ENCODE results near the gene UIMC1. TPM values are rescaled to one million over a fixed set of nuclear protein-coding genes. Genes with fewer than 3 reads are reported as not detected.
"Not testable (repeated sequence)": the region's sequence is repeated elsewhere in the genome, so short reads cannot be mapped to it uniquely, and the experiment has no call there.

The UIMC1 gene
- total and polyA plus RNA-seq, 12 donors: 11.2 to 58.1 (median 35.9) TPM

DNA sequence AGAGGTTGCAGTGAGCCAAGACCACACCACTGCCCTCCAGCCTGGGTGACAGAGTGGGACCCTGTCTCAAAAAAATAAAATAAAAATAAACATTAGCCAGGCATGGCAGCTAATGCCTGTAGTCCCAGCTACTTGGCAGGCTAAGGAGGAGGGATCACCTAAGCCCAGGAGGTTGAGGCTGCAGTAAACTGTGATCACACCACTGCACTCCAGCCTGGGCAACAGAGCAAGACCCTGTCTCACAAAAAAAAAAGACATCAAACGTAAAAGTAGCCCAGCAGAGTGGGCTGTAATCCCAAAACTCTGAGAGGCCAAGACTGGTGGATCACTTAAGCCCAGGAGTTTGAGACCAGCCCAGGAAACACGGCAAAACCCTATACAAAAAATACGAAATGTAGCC, 19.0 kb downstream of the UIMC1 start:
- 89 to 97% (median 92%) methylated on average over 3 of the region's 3 CpGs for WGBS, 4 donors
- Histone ChIP-seq H3K36me3 (replicated peaks in 1 of 2) (no peaks in the 10 kb centered on the region), H3K27ac (no peak overlapping the region), H3K4me3 (no peak overlapping the region), H3K9me3 (replicated peaks in 1 of 3) (no peaks in the 10 kb centered on the region), H3K27me3 (no peaks in the 10 kb centered on the region), H3K4me1 (replicated peaks in 1 of 2) (peaks cover 4 to 11% of the 10 kb centered on the region in 2 donors)
- TF ChIP-seq POLR2A (IDR thresholded peaks at IDR 0.05): no peak
- TF ChIP-seq, protein P1, sequence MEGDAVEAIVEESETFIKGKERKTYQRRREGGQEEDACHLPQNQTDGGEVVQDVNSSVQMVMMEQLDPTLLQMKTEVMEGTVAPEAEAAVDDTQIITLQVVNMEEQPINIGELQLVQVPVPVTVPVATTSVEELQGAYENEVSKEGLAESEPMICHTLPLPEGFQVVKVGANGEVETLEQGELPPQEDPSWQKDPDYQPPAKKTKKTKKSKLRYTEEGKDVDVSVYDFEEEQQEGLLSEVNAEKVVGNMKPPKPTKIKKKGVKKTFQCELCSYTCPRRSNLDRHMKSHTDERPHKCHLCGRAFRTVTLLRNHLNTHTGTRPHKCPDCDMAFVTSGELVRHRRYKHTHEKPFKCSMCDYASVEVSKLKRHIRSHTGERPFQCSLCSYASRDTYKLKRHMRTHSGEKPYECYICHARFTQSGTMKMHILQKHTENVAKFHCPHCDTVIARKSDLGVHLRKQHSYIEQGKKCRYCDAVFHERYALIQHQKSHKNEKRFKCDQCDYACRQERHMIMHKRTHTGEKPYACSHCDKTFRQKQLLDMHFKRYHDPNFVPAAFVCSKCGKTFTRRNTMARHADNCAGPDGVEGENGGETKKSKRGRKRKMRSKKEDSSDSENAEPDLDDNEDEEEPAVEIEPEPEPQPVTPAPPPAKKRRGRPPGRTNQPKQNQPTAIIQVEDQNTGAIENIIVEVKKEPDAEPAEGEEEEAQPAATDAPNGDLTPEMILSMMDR (IDR thresholded peaks at IDR 0.05): no peak
- intact Hi-C loops (cut with DNase I): no loop called here
- DNase-seq: no peak

DNA sequence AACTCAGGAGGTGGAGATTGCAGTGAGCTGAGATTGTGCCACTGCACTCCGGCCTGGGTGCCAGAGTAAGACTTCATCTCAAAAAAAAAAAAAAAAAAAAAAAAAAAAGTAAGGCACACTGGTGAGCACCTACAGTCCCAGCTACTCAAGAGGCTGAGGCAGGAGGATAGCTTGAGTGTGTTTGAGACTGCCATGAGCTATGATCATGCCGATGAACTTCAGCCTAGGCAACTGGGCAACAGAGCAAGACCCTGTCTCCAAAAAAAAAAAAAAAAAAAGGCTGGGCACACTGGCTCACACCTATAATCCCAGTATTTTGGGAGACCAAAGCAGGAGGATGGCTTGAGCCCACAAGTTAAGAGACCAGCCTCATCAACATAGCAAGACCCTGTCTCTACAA, 20.3 kb downstream of the UIMC1 start:
- TF ChIP-seq, protein P1 (IDR thresholded peaks at IDR 0.05): no peak
- no peak for TF ChIP-seq POLR2A (IDR thresholded peaks at IDR 0.05)
- WGBS, 4 donors: 94 to 100% (median 100%) methylated on average over 2 of the region's 2 CpGs
- intact Hi-C loops (cut with DNase I): no loop called here

DNA sequence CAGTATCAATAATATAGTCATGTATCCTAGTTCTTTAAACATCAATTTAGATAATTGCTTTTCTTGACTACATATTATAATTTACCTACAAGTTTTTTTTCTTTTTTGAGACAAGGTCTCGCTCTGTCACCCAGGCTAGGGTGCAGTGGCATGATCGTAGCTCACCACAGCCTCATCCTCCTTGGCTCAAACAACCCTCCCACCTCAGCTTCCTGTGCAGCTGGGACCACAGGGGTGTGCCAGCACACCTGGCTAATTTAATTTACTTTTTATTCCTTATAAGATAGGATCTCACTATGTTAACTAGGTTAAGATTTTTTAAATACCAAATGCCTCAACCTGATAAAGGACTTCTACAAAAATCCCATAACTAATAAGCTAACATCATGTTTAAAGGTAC, 21.1 kb downstream of the UIMC1 start:
- 65 to 86% (median 72%) methylated on average over 2 of the region's 2 CpGs for WGBS, 4 donors
- Histone ChIP-seq H3K27ac (no peak overlapping the region), H3K4me3 (no peak overlapping the region), H3K27me3 (no peaks in the 10 kb centered on the region), H3K36me3 (replicated peaks in 1 of 2) (peaks cover 0 to 18% of the 10 kb centered on the region in 2 donors), H3K4me1 (replicated peaks in 1 of 2) (peaks cover 0 to 7% of the 10 kb centered on the region in 2 donors), H3K9me3 (replicated peaks in 1 of 3) (no peaks in the 10 kb centered on the region)
- no peak for TF ChIP-seq POLR2A (IDR thresholded peaks at IDR 0.05)
- TF ChIP-seq, protein P1 (IDR thresholded peaks at IDR 0.05): no peak
- intact Hi-C loops (cut with DNase I): no loop called here
- no peak for DNase-seq

More for the DNA sequence above, 20.3 kb downstream of the UIMC1 start:
- no peak overlapping the region for H3K4me3 ChIP-seq
- H3K4me1 ChIP-seq (replicated peaks in 1 of 2): peaks cover 0 to 7% of the 10 kb centered on the region in 2 donors
- H3K27me3 ChIP-seq: no peaks in the 10 kb centered on the region
- no peak overlapping the region for H3K27ac ChIP-seq
- H3K9me3 ChIP-seq (replicated peaks in 1 of 3): no peaks in the 10 kb centered on the region
- H3K36me3 ChIP-seq (replicated peaks in 1 of 2): peaks cover 0 to 10% of the 10 kb centered on the region in 2 donors
- DNase-seq: no peak

GRCh38 chr5:176984176-176984575, 22.4 kb downstream of the UIMC1 start:
- H3K27me3 ChIP-seq; H3K4me3 ChIP-seq; DNase-seq; H3K27ac ChIP-seq; H3K9me3 ChIP-seq (replicated peaks in 1 of 3); H3K4me1 ChIP-seq (replicated peaks in 1 of 2); intact Hi-C loops (cut with DNase I): not testable (repeated sequence)
- peaks cover 0 to 29% of the 10 kb centered on the region in 2 donors for H3K36me3 ChIP-seq (replicated peaks in 1 of 2)
- WGBS, 4 donors: 97 to 100% (median 98%) methylated on average over 2 to 28 of the region's 28 CpGs

- H3K4me1 ChIP-seq (replicated peaks in 1 of 2); H3K9me3 ChIP-seq (replicated peaks in 1 of 3); H3K27ac ChIP-seq; H3K27me3 ChIP-seq; DNase-seq; H3K4me3 ChIP-seq; intact Hi-C loops (cut with DNase I): not testable (repeated sequence)
- H3K36me3 ChIP-seq (replicated peaks in 1 of 2): peaks cover 0 to 34% of the 10 kb centered on the region in 2 donors
- 84 to 96% (median 95%) methylated on average over 9 to 21 of the region's 21 CpGs for WGBS, 4 donors
These were observed 23.0 kb downstream of the UIMC1 start for GRCh38 chr5:176983593-176983992.

DNA sequence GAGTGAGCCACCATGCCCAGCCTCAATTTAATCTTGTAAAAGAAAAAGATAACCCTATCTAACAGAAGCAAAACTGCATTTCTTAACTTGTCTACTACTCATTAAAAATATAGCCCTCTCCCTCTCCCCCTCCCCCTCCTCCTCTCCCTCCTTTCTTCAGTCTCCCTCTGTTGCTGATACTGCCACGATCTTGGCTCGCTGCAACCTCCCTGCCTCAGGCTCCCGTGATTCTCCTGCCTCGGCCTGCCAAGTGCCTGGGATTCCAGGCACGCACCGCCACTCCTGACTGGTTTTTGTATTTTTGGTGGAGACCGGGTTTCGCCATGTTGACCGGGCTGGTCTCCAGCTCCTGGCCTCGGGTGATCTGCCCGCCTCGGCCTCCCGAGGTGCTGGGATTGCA, 23.5 kb downstream of the UIMC1 start:
- H3K9me3 ChIP-seq (replicated peaks in 1 of 3); H3K4me1 ChIP-seq (replicated peaks in 1 of 2); H3K27me3 ChIP-seq; intact Hi-C loops (cut with DNase I); DNase-seq; H3K4me3 ChIP-seq; H3K27ac ChIP-seq: not testable (repeated sequence)
- 71 to 92% (median 83%) methylated on average over 7 to 13 of the region's 13 CpGs for WGBS, 4 donors
- peaks cover 0 to 34% of the 10 kb centered on the region in 2 donors for H3K36me3 ChIP-seq (replicated peaks in 1 of 2)

All from adrenal gland (tissue), 12 donors.